ENCODE results near the gene BGN. TPM values are rescaled to one million over a fixed set of nuclear protein-coding genes. Genes with fewer than 3 reads are reported as not detected.

Gene BGN
- total and polyA plus RNA-seq, 2 experiments from 2014 or later, result 0.87 to 1.8 TPM

- TF ChIP-seq ZNF462 (CRISPR knock-in tag; IDR thresholded peaks at IDR 0.05), result no peak
Observed at GRCh38 chrX:153519569-153520286, 24.9 kb downstream of the BGN start (continued).

- no peak for DNase-seq (ENCODE audit: low spot score)
- H3F3A ChIP-seq (replicated peaks; ENCODE audit: low read depth), result no peaks in the 10 kb centered on the region
- H3K27me3 ChIP-seq (ENCODE audit: insufficient read depth), result peaks cover 30% of the 10 kb centered on the region
- H3K4me3 ChIP-seq, result no peak overlapping the region
- H3K36me3 ChIP-seq (ENCODE audit: insufficient read depth), result no peaks in the 10 kb centered on the region
- no peak overlapping the region for H3K27ac ChIP-seq (ENCODE audit: low read depth)
- no peak overlapping the region for H3K4me2 ChIP-seq
- H3K36me3 Mint-ChIP-seq (ENCODE audit: low read depth), result no peaks in the 10 kb centered on the region; the same call in 2 of the 3 replicates
- no peak overlapping the region for H3K4me3 Mint-ChIP-seq
- no peaks in the 10 kb centered on the region for H3K9me3 Mint-ChIP-seq
- no peak for ATAC-seq
- TF ChIP-seq JUNB (IDR thresholded peaks at IDR 0.05; ENCODE audit: unreplicated experiment), result no peak
- TF ChIP-seq EZH2phosphoT487 (IDR thresholded peaks at IDR 0.05; ENCODE audit: unreplicated experiment), result no peak
- no peak for TF ChIP-seq CTCF (conservative IDR thresholded peaks at IDR 0.05; ENCODE audit: low read depth in 2 of 2)
- TF ChIP-seq ZNF114 (CRISPR knock-in tag; IDR thresholded peaks at IDR 0.05), result no peak
- TF ChIP-seq ETS1 (IDR thresholded peaks at IDR 0.05), result no peak
- no peak for TF ChIP-seq NANOG (IDR thresholded peaks at IDR 0.05; ENCODE audit: borderline replicate concordance)
- TF ChIP-seq STAT1 (IDR thresholded peaks at IDR 0.05; ENCODE audit: unreplicated experiment), result no peak
- no peak for TF ChIP-seq REST (IDR thresholded peaks at IDR 0.05; ENCODE audit: unreplicated experiment)
- H3K27me3 Mint-ChIP-seq (ENCODE audit: insufficient read depth, low read depth, poor library complexity), result peaks cover 35% of the 10 kb centered on the region
- no peaks in the 10 kb centered on the region for H3K79me2 ChIP-seq (replicated peaks; ENCODE audit: insufficient read depth)
- H4K20me1 ChIP-seq (replicated peaks; ENCODE audit: insufficient read depth), result no peaks in the 10 kb centered on the region
- H2AFZ ChIP-seq, result no peak overlapping the region
- peaks cover 3% of the 10 kb centered on the region; the same call in 2 of the 3 replicates for H3K4me1 Mint-ChIP-seq
- no peak overlapping the region for H3K27ac Mint-ChIP-seq
- H3K9me2 ChIP-seq (ENCODE audit: insufficient read depth), result no peaks in the 10 kb centered on the region
- H3K4me1 ChIP-seq (ENCODE audit: insufficient read depth), result no peaks in the 10 kb centered on the region
Observed at GRCh38 chrX:153520287-153520917, 25.6 kb downstream of the BGN start.

Measured in GM23338 (cell line).